ENCODE data around the gene HCFC2. TPM values are rescaled to one million over a fixed set of nuclear protein-coding genes. Genes with fewer than 3 reads are reported as not detected.
"Not testable (repeated sequence)": the region's sequence is repeated elsewhere in the genome, so short reads cannot be mapped to it uniquely, and the experiment has no call there.

HCFC2 gene
- total and polyA plus RNA-seq, 2 experiments from 2014 or later = 16.6 to 24.0 TPM

DNA sequence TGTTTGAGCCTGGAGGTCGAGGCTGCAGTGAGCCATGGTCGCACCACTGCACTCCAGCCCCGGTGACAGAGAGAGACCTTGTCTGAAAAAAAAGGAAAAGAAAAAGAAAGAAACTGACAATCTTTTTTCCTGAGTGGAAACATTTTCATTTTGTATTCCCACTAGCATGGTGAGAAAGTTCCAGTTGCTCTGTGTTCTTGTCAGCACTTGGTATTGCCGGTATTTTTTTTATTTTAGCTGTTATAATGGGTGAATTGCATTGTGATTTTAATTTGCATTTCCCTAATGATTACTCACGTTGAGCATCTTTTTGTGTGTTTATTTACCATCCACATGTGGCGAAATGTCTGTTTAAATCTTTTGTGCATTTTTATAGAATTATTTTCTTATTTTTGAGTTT is 40.0 kb upstream of the HCFC2 start:
- no peak for DNase-seq
- Histone ChIP-seq H3K9me3 (ENCODE audit: low read depth) (no peaks in the 10 kb centered on the region), H3K9ac (no peak overlapping the region), H4K20me1 (ENCODE audit: insufficient read depth) (no peaks in the 10 kb centered on the region), H3K9me2 (ENCODE audit: insufficient read depth) (no peaks in the 10 kb centered on the region), H3F3A (ENCODE audit: insufficient read depth) (no peaks in the 10 kb centered on the region), H3K4me2 (ENCODE audit: unreplicated experiment) (no peak overlapping the region), H3K79me2 (ENCODE audit: insufficient read depth) (no peaks in the 10 kb centered on the region), H3K4me1 (ENCODE audit: insufficient read depth) (no peaks in the 10 kb centered on the region), H3K4me3 (no peak overlapping the region), H2AFZ (no peak overlapping the region), H3K27ac (no peak overlapping the region), H3K27me3 (replicated peaks; ENCODE audit: insufficient read depth) (no peaks in the 10 kb centered on the region), H3K36me3 (ENCODE audit: low read depth) (no peaks in the 10 kb centered on the region)
- TF ChIP-seq EZH2 (IDR thresholded peaks at IDR 0.05; ENCODE audit: insufficient read depth, poor library complexity, severe bottlenecking) (no peak), EZH2phosphoT487 (IDR thresholded peaks at IDR 0.05; ENCODE audit: insufficient read depth, low read depth) (no peak)
- 92 to 95% methylated on average over 6 of the region's 6 CpGs for WGBS, 2 experiments (ENCODE audit: low coverage in 1 of 2, low lambda C conversion rate in 2 of 2, missing lambda C conversion rate in 2 of 2)
- in situ Hi-C loops (cut with MboI) = no loop called here

DNA sequence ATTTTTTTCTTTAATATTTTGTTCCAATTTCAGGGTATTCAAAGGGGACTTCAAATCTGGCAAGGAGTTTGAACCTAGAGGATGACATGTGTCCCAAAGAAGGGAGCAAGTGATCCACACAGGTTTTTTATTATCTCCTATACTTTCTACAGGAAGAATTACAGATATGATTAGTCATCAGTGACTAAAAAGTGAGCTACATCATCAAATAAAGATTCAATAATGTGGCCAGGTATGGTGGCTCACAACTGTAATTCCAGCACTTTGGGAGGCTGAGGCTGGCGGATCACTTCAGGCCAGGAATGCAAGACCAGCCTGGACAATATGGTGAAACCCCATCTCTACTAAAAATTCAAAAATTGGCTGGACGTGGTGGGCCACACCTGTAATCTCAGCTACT is 38.6 kb upstream of the HCFC2 start:
- H2AFZ ChIP-seq = no peak overlapping the region
- no peak overlapping the region for H3K9ac ChIP-seq
- in situ Hi-C loops (cut with MboI) = no loop called here
- TF ChIP-seq EZH2phosphoT487 (IDR thresholded peaks at IDR 0.05; ENCODE audit: insufficient read depth, low read depth) (no peak), EZH2 (IDR thresholded peaks at IDR 0.05; ENCODE audit: insufficient read depth, poor library complexity, severe bottlenecking) (no peak)
- no peaks in the 10 kb centered on the region for H3K79me2 ChIP-seq (ENCODE audit: insufficient read depth)
- no peak overlapping the region for H3K27ac ChIP-seq
- no peaks in the 10 kb centered on the region for H3F3A ChIP-seq (ENCODE audit: insufficient read depth)
- no peaks in the 10 kb centered on the region for H3K36me3 ChIP-seq (ENCODE audit: low read depth)
- H3K9me2 ChIP-seq (ENCODE audit: insufficient read depth) = no peaks in the 10 kb centered on the region
- no peaks in the 10 kb centered on the region for H3K4me1 ChIP-seq (ENCODE audit: insufficient read depth)
- 93 to 94% methylated on average over 2 of the region's 2 CpGs for WGBS, 2 experiments (ENCODE audit: low coverage in 1 of 2, low lambda C conversion rate in 2 of 2, missing lambda C conversion rate in 2 of 2)
- H3K27me3 ChIP-seq (replicated peaks; ENCODE audit: insufficient read depth) = no peaks in the 10 kb centered on the region
- H3K4me2 ChIP-seq (ENCODE audit: unreplicated experiment) = no peak overlapping the region
- no peaks in the 10 kb centered on the region for H4K20me1 ChIP-seq (ENCODE audit: insufficient read depth)
- no peaks in the 10 kb centered on the region for H3K9me3 ChIP-seq (ENCODE audit: low read depth)
- DNase-seq = peak; percentile 4
- H3K4me3 ChIP-seq = no peak overlapping the region

DNA sequence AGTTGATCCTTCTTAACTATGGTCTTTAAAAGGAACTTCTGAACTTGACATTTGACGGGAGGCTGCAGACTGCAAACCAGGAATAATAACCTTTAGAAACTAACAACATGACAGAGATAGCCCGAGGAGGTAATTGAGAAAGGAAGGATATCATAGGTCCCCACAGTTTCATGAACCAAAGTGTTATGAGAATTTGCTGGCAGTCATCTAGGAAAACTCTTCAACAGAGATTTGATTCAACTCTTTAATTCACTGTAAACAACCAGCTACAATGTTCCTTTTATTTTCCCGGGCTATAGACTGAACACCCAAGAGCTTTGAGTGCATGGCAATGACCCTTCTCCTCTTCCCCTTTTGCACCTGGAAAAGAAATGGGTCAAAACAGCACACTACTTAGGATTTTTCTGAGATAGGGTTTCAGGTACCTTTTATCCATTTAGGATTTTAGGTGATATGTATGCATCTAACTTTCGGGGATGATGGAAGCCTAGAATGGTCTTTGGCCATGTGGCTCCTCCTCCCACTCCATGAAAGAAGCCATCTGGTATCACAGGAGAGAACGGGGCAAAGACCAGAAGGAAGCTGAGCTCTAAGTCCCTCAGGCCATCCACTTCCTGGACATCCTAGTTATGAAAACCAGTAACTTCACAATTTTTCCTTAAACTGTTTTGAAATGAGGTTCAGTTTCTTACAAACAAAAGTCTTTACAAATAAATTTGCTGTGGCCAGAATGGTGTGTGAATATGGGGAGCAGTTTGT is 37.3 kb upstream of the HCFC2 start:
- H3K79me2 ChIP-seq (ENCODE audit: insufficient read depth) = no peaks in the 10 kb centered on the region
- DNase-seq = no peak
- H3K4me3 ChIP-seq = no peak overlapping the region
- no peak overlapping the region for H3K27ac ChIP-seq
- no peaks in the 10 kb centered on the region for H3K4me1 ChIP-seq (ENCODE audit: insufficient read depth)
- H3K4me2 ChIP-seq (ENCODE audit: unreplicated experiment) = no peak overlapping the region
- H3K27me3 ChIP-seq (replicated peaks; ENCODE audit: insufficient read depth) = no peaks in the 10 kb centered on the region
- H4K20me1 ChIP-seq (ENCODE audit: insufficient read depth) = no peaks in the 10 kb centered on the region
- H3F3A ChIP-seq (ENCODE audit: insufficient read depth) = no peaks in the 10 kb centered on the region
- no peaks in the 10 kb centered on the region for H3K36me3 ChIP-seq (ENCODE audit: low read depth)
- 60 to 67% methylated on average over 5 of the region's 5 CpGs for WGBS, 2 experiments (ENCODE audit: low coverage in 1 of 2, low lambda C conversion rate in 2 of 2, missing lambda C conversion rate in 2 of 2)
- TF ChIP-seq EZH2 (IDR thresholded peaks at IDR 0.05; ENCODE audit: insufficient read depth, poor library complexity, severe bottlenecking) (no peak), EZH2phosphoT487 (IDR thresholded peaks at IDR 0.05; ENCODE audit: insufficient read depth, low read depth) (no peak)
- no peaks in the 10 kb centered on the region for H3K9me2 ChIP-seq (ENCODE audit: insufficient read depth)
- in situ Hi-C loops (cut with MboI) = no loop called here
- no peaks in the 10 kb centered on the region for H3K9me3 ChIP-seq (ENCODE audit: low read depth)
- H2AFZ ChIP-seq = no peak overlapping the region
- H3K9ac ChIP-seq = no peak overlapping the region

DNA sequence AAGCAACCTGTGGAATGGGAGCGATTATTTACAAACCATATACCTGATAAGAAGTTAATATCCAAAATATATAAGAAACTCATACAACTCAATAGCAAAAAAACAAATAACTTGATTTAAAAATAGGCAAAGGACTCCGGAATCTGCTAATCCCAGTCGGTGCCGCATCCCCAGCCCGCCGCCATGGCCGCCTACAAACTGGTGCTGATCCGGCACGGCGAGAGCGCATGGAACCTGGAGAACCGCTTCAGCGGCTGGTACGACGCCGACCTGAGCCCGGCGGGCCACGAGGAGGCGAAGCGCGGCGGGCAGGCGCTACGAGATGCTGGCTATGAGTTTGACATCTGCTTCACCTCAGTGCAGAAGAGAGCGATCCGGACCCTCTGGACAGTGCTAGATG is 33.7 kb upstream of the HCFC2 start:
- H3K9me2 ChIP-seq (ENCODE audit: insufficient read depth); H3K36me3 ChIP-seq (ENCODE audit: low read depth); DNase-seq; H2AFZ ChIP-seq; H3K79me2 ChIP-seq (ENCODE audit: insufficient read depth); H3F3A ChIP-seq (ENCODE audit: insufficient read depth); in situ Hi-C loops (cut with MboI); H3K27ac ChIP-seq; H4K20me1 ChIP-seq (ENCODE audit: insufficient read depth); H3K27me3 ChIP-seq (replicated peaks; ENCODE audit: insufficient read depth); H3K9ac ChIP-seq; H3K4me2 ChIP-seq (ENCODE audit: unreplicated experiment); H3K9me3 ChIP-seq (ENCODE audit: low read depth); H3K4me1 ChIP-seq (ENCODE audit: insufficient read depth); H3K4me3 ChIP-seq: not testable (repeated sequence)
- WGBS, 2 experiments (ENCODE audit: low coverage in 1 of 2, low lambda C conversion rate in 2 of 2, missing lambda C conversion rate in 2 of 2) = 97 to 98% methylated on average over 11 to 13 of the region's 27 CpGs

DNA sequence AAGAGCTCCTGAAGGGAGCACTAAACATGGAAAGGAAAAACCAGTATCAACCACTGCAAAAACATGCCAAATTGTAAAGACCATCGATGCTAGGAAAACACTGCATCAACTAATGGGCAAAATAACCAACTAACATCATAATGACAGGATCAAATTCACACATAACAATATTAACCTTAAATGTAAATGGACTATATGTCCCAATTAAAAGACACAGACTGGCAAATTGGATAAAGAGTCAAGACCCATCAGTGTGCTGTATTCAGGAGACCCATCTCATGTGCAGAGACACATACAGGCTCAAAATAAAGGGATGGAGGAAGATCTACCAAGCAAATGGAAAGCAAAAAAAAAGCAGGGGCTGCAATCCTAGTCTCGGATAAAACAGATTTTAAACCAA is 28.2 kb upstream of the HCFC2 start:
- H3K4me2 ChIP-seq (ENCODE audit: unreplicated experiment); H3K9me3 ChIP-seq (ENCODE audit: low read depth); H3K9me2 ChIP-seq (ENCODE audit: insufficient read depth); H3K27ac ChIP-seq; H3K79me2 ChIP-seq (ENCODE audit: insufficient read depth); DNase-seq; H3F3A ChIP-seq (ENCODE audit: insufficient read depth); H3K9ac ChIP-seq; in situ Hi-C loops (cut with MboI); H3K4me3 ChIP-seq; H3K4me1 ChIP-seq (ENCODE audit: insufficient read depth); H4K20me1 ChIP-seq (ENCODE audit: insufficient read depth); H3K27me3 ChIP-seq (replicated peaks; ENCODE audit: insufficient read depth); H3K36me3 ChIP-seq (ENCODE audit: low read depth); H2AFZ ChIP-seq: not testable (repeated sequence)
- 80 to 88% methylated on average over 2 of the region's 2 CpGs for WGBS, 2 experiments (ENCODE audit: low coverage in 1 of 2, low lambda C conversion rate in 2 of 2, missing lambda C conversion rate in 2 of 2)

DNA sequence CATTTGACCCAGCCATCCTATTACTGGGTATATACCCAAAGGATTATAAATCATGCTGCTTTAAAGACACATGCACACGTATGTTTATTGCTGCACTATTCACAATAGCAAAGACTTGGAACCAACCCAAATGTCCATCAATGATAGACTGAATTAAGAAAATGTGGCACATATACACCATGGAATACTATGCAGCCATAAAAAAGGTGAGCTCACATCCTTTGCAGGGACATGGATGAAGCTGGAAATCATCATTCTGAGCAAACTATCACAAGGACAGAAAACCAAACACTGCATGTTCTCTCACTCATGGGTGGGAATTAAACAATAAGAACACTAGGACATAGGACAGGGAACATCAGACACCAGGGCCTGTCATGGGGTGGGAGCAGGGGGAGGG is 24.6 kb upstream of the HCFC2 start:
- DNase-seq; H3K4me1 ChIP-seq (ENCODE audit: insufficient read depth); H3K9me2 ChIP-seq (ENCODE audit: insufficient read depth); H3K36me3 ChIP-seq (ENCODE audit: low read depth); H3K4me2 ChIP-seq (ENCODE audit: unreplicated experiment); H3K4me3 ChIP-seq; H2AFZ ChIP-seq; H3F3A ChIP-seq (ENCODE audit: insufficient read depth); H3K9me3 ChIP-seq (ENCODE audit: low read depth); H3K9ac ChIP-seq; H4K20me1 ChIP-seq (ENCODE audit: insufficient read depth); H3K27ac ChIP-seq; H3K27me3 ChIP-seq (replicated peaks; ENCODE audit: insufficient read depth); in situ Hi-C loops (cut with MboI): not testable (repeated sequence)
- peaks cover 23% of the 10 kb centered on the region for H3K79me2 ChIP-seq (ENCODE audit: insufficient read depth)
- 58 to 65% methylated on average over 1 of the region's 1 CpG for WGBS, 2 experiments (ENCODE audit: low coverage in 1 of 2, low lambda C conversion rate in 2 of 2, missing lambda C conversion rate in 2 of 2)

Data from GM23248 (cell line).